ENCODE data around the gene LGMN.
"Not testable (repeated sequence)": the region's sequence is repeated elsewhere in the genome, so short reads cannot be mapped to it uniquely, and the experiment has no call there.

Gene LGMN

GRCh38 chr14:92759679-92760523, 11.5 kb upstream of the LGMN start:
- DNase-seq, result no peak

- peak; percentile 45 to 70 for DNase-seq
Observed at GRCh38 chr14:92759300-92759678, 10.9 kb upstream of the LGMN start.

GRCh38 chr14:92756446-92756845, 8.0 kb upstream of the LGMN start:
- DNase-seq, result no peak

DNA sequence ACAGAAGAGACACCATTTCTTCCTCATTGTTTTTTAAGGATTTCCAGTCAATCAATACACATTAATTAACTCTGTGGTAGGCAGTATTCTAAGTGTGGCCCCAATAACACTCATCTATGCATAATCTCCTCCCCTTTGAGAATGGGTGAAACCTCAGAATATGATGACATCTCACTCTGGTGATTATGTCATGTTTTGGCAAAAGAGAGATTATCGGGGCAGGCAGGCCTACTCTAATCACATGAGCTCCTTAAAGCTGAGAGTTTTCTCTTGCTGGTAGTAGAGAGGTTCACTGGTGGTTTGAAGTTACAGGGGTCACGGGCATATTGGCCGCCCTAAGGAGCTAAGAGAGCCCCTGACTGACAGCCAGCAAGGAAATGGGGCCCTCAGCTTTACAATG, 7.1 kb upstream of the LGMN start:
- DNase-seq, result no peak

DNA sequence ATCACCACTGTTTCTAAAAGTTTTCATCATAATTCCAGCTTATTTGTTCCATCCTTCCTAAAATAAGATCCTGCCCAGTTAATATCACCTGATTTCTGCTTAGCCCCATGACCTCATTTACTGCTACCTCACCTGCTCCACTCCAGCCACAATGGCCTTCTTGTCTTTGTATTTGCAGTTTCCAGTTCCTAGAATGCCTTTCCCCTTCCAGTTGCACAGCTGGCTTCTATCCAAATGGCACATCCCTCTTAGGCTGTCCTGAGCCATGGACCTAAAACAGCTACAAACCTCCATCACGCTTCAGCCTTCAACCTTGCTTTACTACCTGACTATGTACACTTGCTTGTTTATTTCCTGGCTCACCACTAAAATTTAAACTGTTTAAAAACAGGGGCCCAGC, 6.5 kb upstream of the LGMN start:
- no peak for DNase-seq

- DNase-seq, result no peak
Observed at GRCh38 chr14:92753250-92753649, 4.8 kb upstream of the LGMN start.

- no peak for DNase-seq
Observed at GRCh38 chr14:92751819-92752218, 3.4 kb upstream of the LGMN start.

DNA sequence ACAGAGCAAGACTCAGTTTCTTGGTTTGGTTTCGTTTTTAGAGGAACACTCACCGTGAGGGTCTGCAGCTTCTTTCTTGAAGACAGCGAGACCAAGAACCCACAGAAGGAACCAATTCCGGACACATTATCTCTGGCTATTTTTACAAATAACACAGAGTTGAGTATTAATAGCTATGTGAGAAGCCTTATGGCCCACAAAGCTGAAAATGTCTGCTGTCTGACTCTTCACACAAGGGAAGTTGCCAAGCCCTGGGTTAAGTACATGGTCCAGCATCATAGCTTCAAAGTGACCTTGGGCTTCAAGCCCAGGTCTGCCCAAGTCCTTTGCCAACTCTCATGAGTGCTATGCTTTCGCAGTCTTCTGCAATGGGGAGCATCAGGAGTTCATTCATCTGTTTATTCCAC, 2.6 kb upstream of the LGMN start:
- DNase-seq, result no peak

GRCh38 chr14:92750222-92750728, 1.8 kb upstream of the LGMN start:
- DNase-seq, result not testable (repeated sequence)

DNA sequence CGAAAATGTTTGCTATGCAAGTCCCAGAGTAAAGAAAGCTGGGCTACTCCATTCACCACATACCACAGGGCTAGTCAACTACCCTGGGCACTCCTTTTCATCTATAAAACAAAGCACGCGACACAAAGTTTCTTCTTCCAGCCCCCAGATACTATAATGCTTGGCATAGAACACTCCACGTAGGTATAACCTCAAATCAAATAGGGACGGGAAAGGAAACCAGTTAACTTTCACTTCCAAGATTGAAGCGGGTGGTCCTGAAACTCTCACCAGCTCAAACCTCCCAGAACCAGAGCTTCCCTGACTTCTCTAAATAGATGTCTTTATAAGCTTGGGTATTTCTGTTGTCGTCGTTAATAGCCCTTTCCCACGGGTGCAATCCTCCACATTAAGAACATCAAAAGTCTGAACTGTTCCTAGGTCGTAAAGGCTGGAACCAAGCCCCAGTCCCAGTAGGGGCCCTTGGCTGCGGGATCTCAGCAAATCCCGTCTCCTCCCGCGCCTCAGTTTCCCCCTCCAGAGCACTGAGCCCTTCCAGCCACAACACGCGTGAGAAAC, 647 bp downstream of the LGMN start:
- DNase-seq, result no peak

DNA sequence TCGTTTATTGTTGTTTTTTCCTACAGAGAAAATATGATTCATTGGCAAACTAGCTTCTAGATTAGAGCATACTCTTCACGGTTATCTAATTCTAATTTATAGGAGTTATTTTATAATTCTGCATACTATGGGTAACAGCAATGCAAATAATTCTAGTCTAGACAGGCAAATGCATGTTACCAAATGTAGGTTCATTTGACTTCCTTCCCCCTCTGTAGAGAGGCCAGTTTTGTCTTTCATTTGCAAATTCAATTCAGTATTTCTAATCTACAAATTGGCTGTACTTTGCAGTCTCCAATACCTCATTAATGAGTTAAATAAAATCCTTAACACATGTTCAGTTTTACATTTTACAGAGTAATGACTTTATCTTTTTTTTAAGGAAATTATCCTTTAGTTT, 4.2 kb downstream of the LGMN start:
- DNase-seq, result no peak

DNA sequence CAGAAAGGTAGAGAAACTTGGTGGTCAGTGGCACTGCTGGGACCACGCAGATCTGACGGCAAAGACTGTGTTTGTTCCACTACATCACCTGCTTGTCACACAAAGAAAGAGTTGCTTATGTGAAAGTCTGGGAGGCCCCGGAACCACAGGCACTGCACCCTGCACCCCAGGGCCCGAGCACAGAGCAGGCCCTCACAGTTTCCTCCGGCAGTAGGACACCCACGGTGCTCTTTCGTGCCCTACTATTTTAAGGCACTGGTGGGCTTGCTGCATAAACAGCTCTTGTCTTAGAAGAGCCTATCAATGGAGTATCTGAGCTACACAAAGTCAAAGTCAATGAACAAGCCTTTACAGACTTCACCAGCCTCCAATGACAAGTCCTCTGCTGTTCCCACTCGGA, 8.0 kb downstream of the LGMN start:
- no peak for DNase-seq

DNA sequence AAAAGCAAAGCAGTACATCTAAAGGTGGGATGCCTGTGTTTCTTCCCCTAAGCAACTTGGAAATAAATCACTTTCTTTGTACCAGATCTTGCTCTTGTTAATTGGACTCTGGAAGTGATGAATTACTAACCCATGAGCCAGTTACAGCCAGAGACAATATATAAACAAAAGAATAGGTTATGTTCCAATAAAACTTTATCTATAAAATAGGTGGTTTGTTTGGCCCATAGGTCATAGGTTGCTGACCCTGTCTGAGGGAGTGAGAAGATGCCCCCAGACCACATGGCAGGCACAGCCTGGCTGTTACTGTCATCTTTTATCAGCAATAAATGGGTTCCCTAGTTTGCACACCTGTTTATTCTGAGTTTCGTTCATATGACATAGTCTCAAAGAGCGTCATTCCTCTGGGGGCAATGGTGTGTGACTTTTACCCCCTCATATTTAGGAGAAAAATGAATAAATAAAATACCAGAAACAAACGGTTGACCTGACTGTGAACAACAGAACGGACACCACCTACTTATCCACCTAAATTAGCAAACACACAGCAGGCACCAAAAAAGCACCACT, 10.7 kb downstream of the LGMN start:
- DNase-seq, result no peak

- DNase-seq, result no peak
Observed at GRCh38 chr14:92737206-92737605, 11.2 kb downstream of the LGMN start.

GRCh38 chr14:92735344-92735743, 13.1 kb downstream of the LGMN start:
- no peak for DNase-seq

- DNase-seq, result no peak
Observed at GRCh38 chr14:92734618-92735017, 13.8 kb downstream of the LGMN start.

DNA sequence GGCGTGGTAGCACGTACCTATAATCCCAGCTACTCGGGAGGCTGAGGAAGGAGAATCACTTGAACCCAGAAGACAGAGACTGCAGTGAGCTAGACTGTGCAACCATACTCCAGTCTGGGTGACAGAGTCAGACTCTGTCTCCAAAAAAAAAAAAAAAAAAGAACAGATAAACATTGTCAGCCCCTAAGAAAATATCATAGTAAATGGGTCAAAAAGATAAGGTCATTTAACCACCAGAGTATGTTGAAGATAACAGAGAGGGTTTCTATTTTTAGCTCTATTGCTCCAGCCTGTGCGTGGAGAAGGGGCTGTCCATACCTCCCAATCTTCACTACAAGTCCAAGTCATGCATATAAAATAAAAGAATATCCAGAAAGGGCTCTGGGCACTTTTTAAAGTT, 15.4 kb downstream of the LGMN start:
- no peak for DNase-seq

GRCh38 chr14:92731622-92732115, 16.8 kb downstream of the LGMN start:
- DNase-seq, result no peak

DNA sequence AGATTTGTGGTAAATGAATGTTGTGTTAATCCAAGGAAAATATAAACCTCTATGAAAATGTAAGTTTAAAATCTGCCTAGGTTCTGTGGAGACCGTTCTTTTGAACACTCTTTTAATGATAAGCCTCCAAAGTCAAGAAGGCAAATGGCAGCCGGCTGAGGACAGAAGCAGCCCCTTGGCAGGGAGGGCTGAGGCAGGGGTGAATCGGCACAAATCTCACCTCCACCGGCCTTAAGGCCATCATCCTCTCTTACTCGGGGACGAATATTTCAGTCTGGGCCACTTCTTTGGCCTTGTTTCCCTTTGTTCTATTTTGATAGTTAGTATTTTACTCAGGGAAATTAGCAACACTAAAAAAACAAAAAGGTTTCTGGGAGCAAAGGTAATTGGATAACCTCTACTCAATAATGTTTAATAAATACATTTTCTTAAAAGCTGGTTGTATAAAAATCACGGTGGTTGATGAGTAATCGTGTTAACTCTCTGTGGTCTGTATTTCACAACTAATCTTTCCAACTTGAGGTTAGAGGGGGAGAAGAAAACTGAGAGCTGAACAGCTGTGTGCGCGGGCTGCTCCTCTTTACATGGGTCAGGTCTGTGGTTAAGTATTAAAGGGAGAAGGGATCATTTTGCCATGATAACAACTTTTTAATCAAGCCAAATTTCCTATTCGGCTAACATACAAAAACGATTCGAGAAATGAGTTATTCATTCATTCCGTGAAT, 18.6 kb downstream of the LGMN start:
- DNase-seq, result no peak

- no peak for DNase-seq
Observed at GRCh38 chr14:92728759-92729364, 19.6 kb downstream of the LGMN start.

- DNase-seq, result no peak
Observed at GRCh38 chr14:92726933-92727262, 21.5 kb downstream of the LGMN start.

DNA sequence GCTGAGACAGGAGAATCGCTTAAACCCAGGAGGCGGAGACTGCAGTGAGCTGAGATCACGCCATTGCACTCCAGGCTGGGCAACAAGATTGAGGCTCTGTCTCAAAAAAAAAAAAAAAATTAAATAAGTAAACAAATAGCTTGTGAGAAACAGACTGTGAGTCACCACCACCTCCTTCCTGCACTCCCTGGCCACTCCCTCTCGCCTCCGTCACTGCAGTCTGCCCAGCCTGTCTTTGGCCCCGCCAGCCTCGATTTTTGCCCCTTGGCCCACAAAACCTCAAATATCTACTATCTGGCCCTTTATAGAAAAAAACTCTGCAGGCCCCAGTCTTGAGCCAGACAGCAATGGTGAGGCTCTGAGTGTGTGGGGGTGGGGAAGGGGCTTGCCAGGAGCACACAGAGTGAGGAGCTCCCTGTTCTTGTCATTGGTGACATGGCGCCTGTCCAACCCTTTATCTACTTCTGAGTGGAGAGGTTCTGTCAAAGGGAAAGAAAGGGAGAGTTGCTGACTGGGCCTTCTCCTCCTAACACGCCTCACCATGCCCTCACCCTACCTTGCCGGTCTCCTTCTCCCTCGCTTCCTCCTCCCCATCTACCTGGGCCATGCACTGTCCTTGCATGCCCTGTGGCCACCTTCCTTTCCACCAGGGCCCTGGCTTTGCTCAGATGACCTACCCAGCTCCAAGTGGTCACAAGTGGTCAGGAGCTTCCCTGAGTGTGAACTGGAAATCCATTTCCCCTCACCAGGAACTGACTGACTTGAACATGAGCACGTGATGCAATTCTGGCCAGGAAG, 22.1 kb downstream of the LGMN start:
- no peak for DNase-seq

All from NCI-H446 (cell line).